Measurements from ENCODE around the gene PARD6B. TPM values are rescaled to one million over a fixed set of nuclear protein-coding genes. Genes with fewer than 3 reads are reported as not detected.
"Not testable (repeated sequence)": the region's sequence is repeated elsewhere in the genome, so short reads cannot be mapped to it uniquely, and the experiment has no call there.

Gene PARD6B
- total RNA-seq, 1 experiment from 2014 or later: 41.3 TPM

DNA sequence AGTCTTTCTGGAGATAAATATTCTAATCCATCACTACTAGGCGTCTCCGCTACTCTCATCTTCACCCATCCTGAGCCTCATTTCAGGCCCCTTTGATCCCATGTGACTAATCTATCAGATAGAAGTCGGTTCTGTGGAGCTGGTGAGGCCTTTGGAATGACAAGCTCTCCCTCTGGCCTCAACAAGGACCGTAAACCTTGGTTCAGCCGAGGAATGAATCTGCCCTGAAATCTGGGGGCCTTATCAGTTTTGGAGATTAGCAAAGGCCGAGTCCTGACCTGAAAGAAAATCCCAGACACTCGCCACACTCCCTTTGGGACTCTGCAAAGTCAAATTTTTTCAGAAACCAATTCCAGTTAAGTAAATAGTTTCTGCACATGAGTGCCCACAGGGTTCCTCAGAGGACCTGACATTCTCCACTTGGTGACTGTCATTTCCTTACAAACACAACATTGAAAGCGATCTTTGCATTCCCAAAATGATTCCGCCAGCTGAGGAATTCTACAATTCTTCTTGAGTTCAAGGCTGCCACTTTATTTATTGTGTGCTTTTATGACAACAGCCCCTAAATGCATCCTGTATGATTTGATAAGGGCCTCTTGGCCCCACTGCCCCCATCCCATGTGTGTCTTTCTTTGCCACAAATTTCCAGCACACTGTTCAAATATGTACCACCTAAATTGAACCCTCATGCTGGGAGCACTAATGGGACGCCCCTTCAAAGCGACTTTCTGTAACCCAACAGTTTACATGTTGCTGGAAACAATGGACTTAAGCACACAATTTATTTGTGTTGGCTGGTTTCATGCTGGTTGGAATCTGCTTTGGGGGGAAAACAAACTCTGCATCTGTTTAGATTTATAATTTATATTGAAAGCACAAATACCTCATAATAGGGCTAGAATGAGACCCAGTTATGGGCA lies 30.1 kb upstream of the PARD6B start:
- BruUV-seq (replicated peaks): no TSS peak
- ATAC-seq (no peak), DNase-seq (ENCODE audit: low read depth, low spot score) (no peak)
- intact Hi-C loops (cut with micrococcal nuclease): no loop called here
- ChIA-PET POLR2A (no interaction called here), CTCF (no interaction called here), RAD21 (ENCODE audit: low non-redundant PET in 1 of 2, low total read pairs in 2 of 2, uncharacterized antibody in 2 of 2, unreplicated experiment in 2 of 2) (no interaction called here)
- Histone ChIP-seq H3K9ac (ENCODE audit: low read length) (no peak overlapping the region), H3K4me2 (ENCODE audit: low read length) (no peak overlapping the region), H3K9me2 (ENCODE audit: insufficient read depth) (no peaks in the 10 kb centered on the region), H3K4me1 (ENCODE audit: control insufficient read depth in 1 of 2, insufficient read depth in 2 of 2, low read length in 2 of 2) (no peaks in the 10 kb centered on the region), H3K27ac (ENCODE audit: low read depth, low read length) (no peak overlapping the region), H3K4me3 (replicated peaks in 1 of 2; ENCODE audit: low read depth in 1 of 2, low read length in 2 of 2) (no peak overlapping the region), H3K27me3 (ENCODE audit: insufficient read depth, low read length) (no peaks in the 10 kb centered on the region), H3K36me3 (ENCODE audit: control insufficient read depth in 1 of 2, insufficient read depth in 2 of 2, low read length in 2 of 2) (no peaks in the 10 kb centered on the region), H2AFZ (ENCODE audit: low read depth, low read length, poor library complexity, severe bottlenecking) (no peak overlapping the region), H3K79me2 (ENCODE audit: insufficient read depth, low read length) (no peaks in the 10 kb centered on the region), H3K9me3 (ENCODE audit: control insufficient read depth in 1 of 2, insufficient read depth in 1 of 2, low read depth in 1 of 2, low read length in 2 of 2) (no peaks in the 10 kb centered on the region), H4K20me1 (ENCODE audit: insufficient read depth) (no peaks in the 10 kb centered on the region)
- no peak for TF ChIP-seq SRF (IDR thresholded peaks at IDR 0.05; ENCODE audit: low read depth)

GRCh38 chr20:50703651-50704438 lies 27.5 kb upstream of the PARD6B start:
- CTCF ChIA-PET; H3K4me2 ChIP-seq (ENCODE audit: low read length); H3K27me3 ChIP-seq (ENCODE audit: insufficient read depth, low read length); H3K79me2 ChIP-seq (ENCODE audit: insufficient read depth, low read length); H3K4me1 ChIP-seq (ENCODE audit: control insufficient read depth in 1 of 2, insufficient read depth in 2 of 2, low read length in 2 of 2); H3K4me3 ChIP-seq (replicated peaks in 1 of 2; ENCODE audit: low read depth in 1 of 2, low read length in 2 of 2); POLR2A ChIA-PET; ATAC-seq; H4K20me1 ChIP-seq (ENCODE audit: insufficient read depth); H3K9me2 ChIP-seq (ENCODE audit: insufficient read depth); intact Hi-C loops (cut with micrococcal nuclease); H3K27ac ChIP-seq (ENCODE audit: low read depth, low read length); H3K9me3 ChIP-seq (ENCODE audit: control insufficient read depth in 1 of 2, insufficient read depth in 1 of 2, low read depth in 1 of 2, low read length in 2 of 2); DNase-seq (ENCODE audit: low read depth, low spot score); H2AFZ ChIP-seq (ENCODE audit: low read depth, low read length, poor library complexity, severe bottlenecking); H3K9ac ChIP-seq (ENCODE audit: low read length); BruUV-seq (replicated peaks); H3K36me3 ChIP-seq (ENCODE audit: control insufficient read depth in 1 of 2, insufficient read depth in 2 of 2, low read length in 2 of 2): not testable (repeated sequence)
- RAD21 ChIA-PET (ENCODE audit: low non-redundant PET in 1 of 2, low total read pairs in 2 of 2, uncharacterized antibody in 2 of 2, unreplicated experiment in 2 of 2): interaction anchor here in 1 of 2 experiments (0.6 kb wide), 1 partner anchor 9 kb away, joined by 3 read pairs; no protein-coding TSS in a partner anchor

All from HCT116 (cell line).